HepG2 (cell line): ENCODE data around the gene RELL1. TPM values are rescaled to one million over a fixed set of nuclear protein-coding genes. Genes with fewer than 3 reads are reported as not detected.

Experiments
- CREM ChIP-seq, 2 experiments: sonication (generic) in 1 of 2; formaldehyde crosslinking in 1 of 2; IDR thresholded peaks; 2 replicates each; pipeline versions ENCODE4 v1.4.0 to v1.6.1; 2016 to 2020; ENCODE audit warnings: antibody characterized with exemption in 1 of 2, mild to moderate bottlenecking in 1 of 2, missing genetic modification reagents in 1 of 2
- DMAP1 ChIP-seq: IDR thresholded peaks from 2 replicates; pipeline ENCODE4 v1.6.1; 2016
- ELF1 ChIP-seq: sonication (generic); formaldehyde crosslinking; IDR thresholded peaks from 2 replicates; pipeline ENCODE4 v1.4.0; 2020; ENCODE audit warnings: missing genetic modification reagents
- HDAC2 ChIP-seq: sonication (generic); formaldehyde crosslinking; IDR thresholded peaks from 2 replicates; pipeline ENCODE4 v1.4.0; 2020; ENCODE audit warnings: missing genetic modification reagents
- HOXD1 ChIP-seq: sonication (generic); formaldehyde crosslinking; IDR thresholded peaks from 2 replicates; pipeline ENCODE4 v1.5.0; 2020; ENCODE audit warnings: missing genetic modification reagents
- KAT7 ChIP-seq: IDR thresholded peaks from 2 replicates; pipeline ENCODE4 v1.6.1; 2018; ENCODE audit warnings: borderline replicate concordance, missing compliant biosample characterization
- MATR3 ChIP-seq: sonication (generic); formaldehyde crosslinking; IDR thresholded peaks from 2 replicates; pipeline ENCODE4 v1.4.0; 2020; ENCODE audit warnings: missing genetic modification reagents
- ONECUT2 ChIP-seq: sonication (generic); formaldehyde crosslinking; IDR thresholded peaks from 2 replicates; pipeline ENCODE4 v1.4.0; 2020; ENCODE audit warnings: missing genetic modification reagents
- SIX4 ChIP-seq: sonication (generic); formaldehyde crosslinking; IDR thresholded peaks from 2 replicates; pipeline ENCODE4 v1.4.0; 2020; ENCODE audit warnings: missing genetic modification reagents
- SKI ChIP-seq: fragments of 450-650 bp; IDR thresholded peaks from one replicate; pipeline ENCODE4 v1.6.1; 2018; ENCODE audit warnings: mild to moderate bottlenecking; ENCODE audit not compliant: partially characterized antibody
- TARDBP ChIP-seq: sonication (generic); formaldehyde crosslinking; IDR thresholded peaks from 2 replicates; pipeline ENCODE4 v1.8.0; 2022; ENCODE audit warnings: mild to moderate bottlenecking, missing genetic modification reagents
- TEAD2 ChIP-seq: sonication (generic); formaldehyde crosslinking; IDR thresholded peaks from 2 replicates; pipeline ENCODE4 v1.9.0; 2021; ENCODE audit warnings: missing genetic modification reagents
- ZBTB20 ChIP-seq: sonication (generic); formaldehyde crosslinking; IDR thresholded peaks from 2 replicates; pipeline ENCODE4 v1.8.1; 2023; ENCODE audit warnings: missing genetic modification reagents, low read depth, mild to moderate bottlenecking, borderline replicate concordance
- ZBTB38 ChIP-seq: sonication (generic); formaldehyde crosslinking; IDR thresholded peaks from 2 replicates; pipeline ENCODE4 v1.5.1; 2020; ENCODE audit warnings: mild to moderate bottlenecking, missing genetic modification reagents
- ZNF567 ChIP-seq: sonication (generic); formaldehyde crosslinking; IDR thresholded peaks from 2 replicates; pipeline ENCODE4 v1.8.1; 2023; ENCODE audit warnings: mild to moderate bottlenecking, missing genetic modification reagents, borderline replicate concordance
- ZNF747 ChIP-seq: sonication (generic); formaldehyde crosslinking; IDR thresholded peaks from 2 replicates; pipeline ENCODE4 v1.8.1; 2023; ENCODE audit warnings: missing genetic modification reagents, mild to moderate bottlenecking, borderline replicate concordance
- ZNF792 ChIP-seq: IDR thresholded peaks from 2 replicates; pipeline ENCODE4 v1.6.1; 2016
- ZNF841 ChIP-seq: sonication (generic); formaldehyde crosslinking; IDR thresholded peaks from 2 replicates; pipeline ENCODE4 v1.8.1; 2023; ENCODE audit warnings: missing genetic modification reagents, borderline replicate concordance
- polyA plus RNA-seq, 8 experiments: library from polyadenylated mRNA; depleted of rRNA in 3 of 8; stranded (reverse) in 7 of 8; unstranded in 1 of 8; fragments of >200 nt; fragmentation: Illumina TruSeq in 4 of 8; extraction: Trizol in 4 of 8; gene quantifications; 2 replicates each; pipeline versions ENCODE4 v1.2.1 to v1.2.3, GENCODE V29; 2011 to 2016; ENCODE audit warnings: low read depth in 4 of 8, missing spikeins in 1 of 8, mixed read lengths in 1 of 8; ENCODE audit not compliant: insufficient read depth in 1 of 8
- total RNA-seq, 5 experiments: library from RNA; depleted of rRNA; stranded (reverse); fragments of >200 nt; fragmentation: Illumina TruSeq; extraction: Trizol; gene quantifications; 2 replicates each; pipeline ENCODE4 v1.2.3, GENCODE V29; 2016; ENCODE audit warnings: low read depth in 1 of 5
- TF ChIP-seq, protein P1 (sequence below): sonication (generic); formaldehyde crosslinking; IDR thresholded peaks from 2 replicates; pipeline ENCODE4 v1.4.0; 2020; ENCODE audit warnings: mild to moderate bottlenecking, missing genetic modification reagents
- TF ChIP-seq, protein P2 (sequence below): sonication (generic); formaldehyde crosslinking; IDR thresholded peaks from 2 replicates; pipeline ENCODE4 v1.4.0; 2020; ENCODE audit warnings: mild to moderate bottlenecking, missing genetic modification reagents
- TF ChIP-seq, protein P3 (sequence below): sonication (generic); formaldehyde crosslinking; IDR thresholded peaks from 2 replicates; pipeline ENCODE4 v1.8.0; 2022; ENCODE audit warnings: missing genetic modification reagents, low read depth, mild to moderate bottlenecking, borderline replicate concordance
- TF ChIP-seq, protein P4 (sequence below): sonication (generic); formaldehyde crosslinking; IDR thresholded peaks from 2 replicates; pipeline ENCODE4 v1.8.0; 2022; ENCODE audit warnings: mild to moderate bottlenecking, missing genetic modification reagents, moderate library complexity

The RELL1 gene
- total and polyA plus RNA-seq, 2 of the 13 experiments (the other 11 are each of a cell fraction or from before 2014, with no cell fraction given), result 8.4 to 58.4 TPM

DNA sequence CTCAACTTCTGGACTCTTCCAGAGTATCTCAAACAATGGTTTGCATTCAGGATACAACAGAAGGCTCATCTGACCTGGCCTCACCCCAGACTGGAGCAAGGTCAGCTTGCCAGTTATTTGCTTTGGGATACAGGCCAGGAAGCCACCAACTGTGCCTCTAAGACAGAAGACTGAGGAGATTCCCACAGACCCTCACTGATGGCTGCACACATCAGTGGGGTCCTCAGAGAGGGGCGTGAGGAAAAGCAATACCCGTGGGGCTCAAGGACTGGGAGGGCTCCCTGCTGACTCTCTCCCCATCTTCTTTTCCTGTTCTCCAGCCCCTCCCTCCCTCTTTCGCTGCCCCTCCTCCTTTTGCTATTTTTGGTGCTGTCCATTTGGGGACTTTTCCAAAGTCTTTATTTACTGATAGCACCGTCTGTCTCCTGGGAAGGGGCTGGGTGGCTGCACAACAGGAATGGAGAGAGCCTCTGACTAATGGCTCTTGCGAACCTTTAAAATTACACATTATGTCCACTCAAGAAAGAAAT lies 23.2 kb downstream of the RELL1 start (continued):
- TF ChIP-seq, protein P1, sequence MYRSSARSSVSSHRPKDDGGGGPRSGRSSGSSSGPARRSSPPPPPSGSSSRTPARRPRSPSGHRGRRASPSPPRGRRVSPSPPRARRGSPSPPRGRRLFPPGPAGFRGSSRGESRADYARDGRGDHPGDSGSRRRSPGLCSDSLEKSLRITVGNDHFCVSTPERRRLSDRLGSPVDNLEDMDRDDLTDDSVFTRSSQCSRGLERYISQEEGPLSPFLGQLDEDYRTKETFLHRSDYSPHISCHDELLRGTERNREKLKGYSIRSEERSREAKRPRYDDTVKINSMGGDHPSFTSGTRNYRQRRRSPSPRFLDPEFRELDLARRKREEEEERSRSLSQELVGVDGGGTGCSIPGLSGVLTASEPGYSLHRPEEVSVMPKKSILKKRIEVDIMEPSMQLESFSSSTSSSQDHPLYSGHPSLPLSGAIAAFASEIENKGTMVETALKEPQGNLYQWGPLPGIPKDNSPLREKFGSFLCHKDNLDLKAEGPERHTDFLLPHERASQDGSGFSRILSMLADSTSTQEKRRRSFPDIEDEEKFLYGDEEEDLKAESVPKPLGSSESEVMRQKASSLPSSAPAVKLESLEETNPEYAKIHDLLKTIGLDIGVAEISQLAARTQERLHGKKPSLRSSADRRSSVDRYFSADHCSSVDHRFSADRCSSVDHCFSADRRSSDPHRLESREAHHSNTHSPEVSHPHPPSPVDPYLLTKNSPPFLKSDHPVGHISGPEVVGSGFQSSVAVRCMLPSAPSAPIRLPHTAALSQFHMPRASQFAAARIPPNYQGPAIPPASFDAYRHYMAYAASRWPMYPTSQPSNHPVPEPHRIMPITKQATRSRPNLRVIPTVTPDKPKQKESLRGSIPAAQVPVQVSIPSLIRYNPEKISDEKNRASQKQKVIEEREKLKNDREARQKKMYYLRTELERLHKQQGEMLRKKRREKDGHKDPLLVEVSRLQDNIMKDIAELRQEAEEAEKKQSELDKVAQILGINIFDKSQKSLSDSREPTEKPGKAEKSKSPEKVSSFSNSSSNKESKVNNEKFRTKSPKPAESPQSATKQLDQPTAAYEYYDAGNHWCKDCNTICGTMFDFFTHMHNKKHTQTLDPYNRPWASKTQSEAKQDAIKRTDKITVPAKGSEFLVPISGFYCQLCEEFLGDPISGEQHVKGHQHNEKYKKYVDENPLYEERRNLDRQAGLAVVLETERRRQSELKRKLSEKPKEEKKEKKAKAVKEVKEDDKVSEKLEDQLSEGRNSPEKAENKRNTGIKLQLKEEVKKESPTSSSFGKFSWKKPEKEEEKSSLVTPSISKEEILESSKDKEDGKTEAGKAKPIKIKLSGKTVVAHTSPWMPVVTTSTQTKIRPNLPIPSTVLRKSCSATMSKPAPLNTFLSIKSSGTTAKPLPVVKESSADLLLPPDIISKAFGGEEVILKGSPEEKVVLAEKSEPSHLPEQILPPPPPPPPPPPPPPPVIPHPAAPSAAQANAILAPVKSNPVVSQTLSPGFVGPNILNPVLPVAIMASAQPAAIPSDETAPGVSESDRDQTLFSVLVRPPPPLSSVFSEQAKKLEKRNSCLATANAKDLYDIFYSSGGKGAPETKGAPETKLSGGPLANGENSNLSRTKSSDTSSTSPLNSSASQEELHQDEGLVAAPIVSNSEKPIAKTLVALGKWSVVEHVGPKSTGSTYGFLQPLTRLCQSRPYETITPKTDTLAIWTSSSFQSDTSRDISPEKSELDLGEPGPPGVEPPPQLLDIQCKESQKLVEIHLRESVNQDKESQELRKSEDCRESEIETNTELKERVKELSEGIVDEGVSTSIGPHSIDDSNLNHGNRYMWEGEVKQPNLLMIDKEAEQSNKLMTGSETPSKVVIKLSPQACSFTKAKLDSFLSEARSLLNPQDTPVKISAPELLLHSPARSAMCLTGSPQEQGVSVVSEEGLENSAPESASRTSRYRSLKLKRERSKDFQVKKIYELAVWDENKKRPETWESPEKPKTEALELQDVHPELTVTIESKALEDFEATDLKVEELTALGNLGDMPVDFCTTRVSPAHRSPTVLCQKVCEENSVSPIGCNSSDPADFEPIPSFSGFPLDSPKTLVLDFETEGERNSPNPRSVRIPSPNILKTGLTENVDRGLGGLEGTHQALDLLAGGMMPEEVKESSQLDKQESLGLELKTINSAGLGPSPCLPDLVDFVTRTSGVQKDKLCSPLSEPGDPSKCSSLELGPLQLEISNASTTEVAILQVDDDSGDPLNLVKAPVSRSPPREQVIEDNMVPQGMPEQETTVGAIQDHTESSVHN (CRISPR knock-in tag), result no peak
- TF ChIP-seq TEAD2 (no peak), ZBTB20 (no peak), ZNF792 (CRISPR knock-in tag) (no peak), TARDBP (0 out of 2 replicates have a peak, but pooled peaks have one; percentile 15), KAT7 (no peak), ZNF747 (CRISPR knock-in tag) (no peak), HDAC2 (CRISPR knock-in tag) (peak; percentile 82), ELF1 (CRISPR knock-in tag) (no peak), SKI (peak; percentile 37), MATR3 (no peak), CREM (IDR thresholded peaks at IDR 0.05) (no peak; the same call in none of the 2 replicates), CREM (CRISPR knock-in tag; IDR thresholded peaks at IDR 0.05) (no peak), ONECUT2 (CRISPR knock-in tag) (no peak), DMAP1 (CRISPR knock-in tag) (no peak), HOXD1 (CRISPR knock-in tag) (no peak), ZNF841 (CRISPR knock-in tag) (no peak), SIX4 (CRISPR knock-in tag) (no peak), ZNF567 (CRISPR knock-in tag) (no peak), ZBTB38 (CRISPR knock-in tag) (no peak)
- TF ChIP-seq, protein P2, sequence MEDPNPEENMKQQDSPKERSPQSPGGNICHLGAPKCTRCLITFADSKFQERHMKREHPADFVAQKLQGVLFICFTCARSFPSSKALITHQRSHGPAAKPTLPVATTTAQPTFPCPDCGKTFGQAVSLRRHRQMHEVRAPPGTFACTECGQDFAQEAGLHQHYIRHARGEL (CRISPR knock-in tag), result no peak
- TF ChIP-seq, protein P3, sequence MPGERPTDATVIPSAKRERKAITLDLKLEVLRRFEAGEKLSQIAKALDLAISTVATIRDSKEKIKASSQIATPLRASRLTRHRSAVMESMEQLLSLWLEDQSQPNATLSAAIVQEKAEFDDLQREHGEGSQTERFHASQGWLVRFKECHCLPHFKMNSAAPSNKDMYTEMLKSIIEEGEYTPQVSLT, result no peak
- TF ChIP-seq, protein P4, sequence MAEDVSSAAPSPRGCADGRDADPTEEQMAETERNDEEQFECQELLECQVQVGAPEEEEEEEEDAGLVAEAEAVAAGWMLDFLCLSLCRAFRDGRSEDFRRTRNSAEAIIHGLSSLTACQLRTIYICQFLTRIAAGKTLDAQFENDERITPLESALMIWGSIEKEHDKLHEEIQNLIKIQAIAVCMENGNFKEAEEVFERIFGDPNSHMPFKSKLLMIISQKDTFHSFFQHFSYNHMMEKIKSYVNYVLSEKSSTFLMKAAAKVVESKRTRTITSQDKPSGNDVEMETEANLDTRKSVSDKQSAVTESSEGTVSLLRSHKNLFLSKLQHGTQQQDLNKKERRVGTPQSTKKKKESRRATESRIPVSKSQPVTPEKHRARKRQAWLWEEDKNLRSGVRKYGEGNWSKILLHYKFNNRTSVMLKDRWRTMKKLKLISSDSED (CRISPR knock-in tag), result no peak
